Medulla oblongata (tissue), 1 donor: ENCODE results near the gene RAB24.

Source experiments
- DNase-seq: peaks from one replicate; pipeline ENCODE4 v3.0.0-alpha.2; 2015; ENCODE audit errors: extremely low spot score

The RAB24 gene

DNA sequence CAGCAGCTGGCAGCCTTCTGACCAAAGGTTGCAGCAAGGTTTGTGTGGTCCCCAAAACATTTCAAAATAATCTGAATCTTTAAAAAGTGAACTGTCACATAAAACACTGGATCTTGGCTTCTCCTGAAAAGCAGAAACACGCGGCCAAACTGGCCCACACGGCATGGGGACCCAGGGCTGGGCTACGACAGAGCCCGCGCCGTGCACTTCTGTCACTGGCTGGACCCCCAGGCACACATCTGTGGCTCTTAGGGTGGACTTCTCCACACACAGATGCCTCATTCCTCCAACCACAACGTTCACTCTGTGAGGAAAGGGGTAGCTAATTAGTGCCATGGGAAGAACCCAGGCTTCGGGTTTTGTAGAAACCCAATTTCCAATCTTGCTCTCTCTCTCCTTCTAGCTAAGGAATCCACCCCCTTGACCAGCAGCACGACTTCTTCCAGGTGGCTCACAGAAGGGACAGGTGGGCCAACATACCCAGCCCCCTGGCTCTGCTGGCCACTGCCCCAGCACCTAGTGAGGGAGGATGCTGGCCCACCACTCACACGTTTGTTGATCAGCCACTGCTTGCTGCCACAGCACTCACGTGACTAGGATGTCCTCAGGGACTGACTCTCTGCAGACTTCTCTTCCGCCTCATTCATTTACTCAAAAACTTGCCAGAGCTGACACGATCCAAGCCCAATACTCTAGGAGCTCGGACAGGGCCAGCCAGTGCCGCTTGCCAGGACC, 30.1 kb upstream of the RAB24 start:
- no peak for DNase-seq

DNA sequence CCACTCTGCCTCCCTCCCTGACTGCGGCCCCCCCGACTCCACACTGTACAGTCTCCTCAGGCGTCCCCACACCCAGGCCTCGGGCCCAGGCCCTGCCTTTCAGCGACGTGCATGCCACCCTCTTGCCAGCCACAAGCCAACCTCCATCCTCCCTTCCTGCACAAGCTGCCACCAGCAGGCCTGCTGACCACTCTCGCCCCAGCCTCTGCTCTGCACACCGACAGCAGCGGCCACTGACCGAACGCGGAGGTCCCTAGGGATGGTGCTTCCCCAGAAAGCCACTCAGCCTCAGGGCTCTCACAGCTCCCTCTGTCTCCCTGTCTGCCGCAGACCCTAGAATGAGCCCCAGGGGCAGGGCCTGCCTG, 29.4 kb upstream of the RAB24 start:
- no peak for DNase-seq

GRCh38 chr5:177332031-177332895, 28.7 kb upstream of the RAB24 start:
- no peak for DNase-seq

- DNase-seq: no peak
Measured at GRCh38 chr5:177330991-177331842, 27.7 kb upstream of the RAB24 start.

GRCh38 chr5:177329883-177330282, 26.4 kb upstream of the RAB24 start:
- no peak for DNase-seq

GRCh38 chr5:177328545-177329231, 25.2 kb upstream of the RAB24 start:
- DNase-seq: no peak

DNA sequence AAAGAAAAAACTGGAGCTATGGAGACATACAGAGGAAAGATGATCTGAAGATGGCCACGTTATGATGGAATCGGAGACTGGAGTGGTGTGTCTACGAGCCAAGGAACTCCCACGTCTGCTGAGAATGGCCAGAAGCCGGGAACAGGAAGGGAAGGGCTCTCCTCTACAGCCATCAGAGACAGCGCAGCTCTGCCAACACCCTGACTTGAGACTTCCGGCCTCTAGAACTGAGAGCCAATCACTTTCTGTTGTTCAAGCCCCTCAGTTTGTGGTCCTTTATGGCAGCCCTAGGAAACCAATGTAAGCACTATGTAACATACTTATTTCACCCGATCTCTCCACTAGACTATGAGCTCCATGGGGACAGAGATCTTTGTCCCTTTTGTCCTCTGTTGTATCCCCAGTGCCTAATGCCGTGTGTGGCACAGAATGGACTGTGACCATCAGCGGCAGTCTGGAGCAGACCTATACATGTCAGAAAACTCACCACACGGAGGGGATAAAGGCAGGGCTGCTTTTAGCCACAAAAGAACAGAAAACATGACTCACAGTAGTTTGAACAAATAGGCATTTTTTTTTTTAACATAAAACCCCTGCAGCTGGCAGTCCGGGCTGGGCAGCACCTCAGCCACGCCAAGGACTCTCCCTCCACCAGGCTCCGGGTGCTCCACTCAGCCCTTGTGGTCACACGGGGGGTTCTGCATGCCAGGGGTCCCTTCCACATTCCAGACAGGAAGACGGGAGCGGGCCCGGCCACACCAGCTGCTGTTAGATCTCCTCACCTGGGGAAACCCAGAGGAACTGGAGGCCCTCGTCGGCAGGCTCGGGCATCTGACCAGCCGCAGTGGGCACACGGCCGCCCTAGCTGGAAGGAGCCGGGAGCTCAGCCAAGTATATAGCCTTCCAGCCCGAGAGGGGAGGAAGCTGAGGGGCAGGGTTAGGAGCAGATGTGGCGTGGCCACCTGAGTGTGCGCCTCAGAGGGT, 24.3 kb upstream of the RAB24 start:
- DNase-seq: no peak

GRCh38 chr5:177325868-177326381, 22.4 kb upstream of the RAB24 start:
- no peak for DNase-seq

GRCh38 chr5:177320879-177321278, 17.4 kb upstream of the RAB24 start:
- DNase-seq: peak; percentile 67

DNA sequence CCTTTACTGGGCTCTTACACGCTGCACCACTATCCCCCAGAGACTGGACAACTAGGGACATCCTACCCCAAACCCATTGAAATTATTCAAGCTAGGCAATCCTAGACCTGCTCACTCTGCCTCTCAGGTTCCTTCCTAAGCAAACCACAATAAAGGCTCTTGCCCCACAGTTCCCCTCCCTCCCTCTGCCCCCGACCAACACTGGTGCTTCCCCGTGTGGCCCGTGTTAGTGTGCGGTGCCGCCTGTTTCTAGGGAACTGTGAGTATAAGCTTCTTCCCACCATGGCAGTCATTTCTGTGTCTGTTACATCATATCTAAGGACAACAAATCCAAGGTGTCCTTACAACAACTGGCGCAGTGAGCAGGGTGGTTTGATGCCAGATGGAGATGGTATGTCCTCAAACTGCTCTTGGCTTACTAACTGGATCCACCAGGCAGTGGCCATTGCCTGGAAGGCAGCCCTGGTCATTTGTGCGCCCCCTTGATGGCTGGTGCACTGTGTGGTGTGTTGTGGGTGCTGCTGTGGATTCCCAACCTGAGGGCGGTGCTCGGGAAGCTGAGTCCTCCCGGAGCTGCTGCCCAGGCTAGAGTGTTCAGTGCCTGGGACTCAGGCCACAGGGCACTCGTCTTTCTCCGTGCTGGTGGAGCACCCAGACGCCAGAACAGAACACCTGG, 16.5 kb upstream of the RAB24 start:
- DNase-seq: no peak

DNA sequence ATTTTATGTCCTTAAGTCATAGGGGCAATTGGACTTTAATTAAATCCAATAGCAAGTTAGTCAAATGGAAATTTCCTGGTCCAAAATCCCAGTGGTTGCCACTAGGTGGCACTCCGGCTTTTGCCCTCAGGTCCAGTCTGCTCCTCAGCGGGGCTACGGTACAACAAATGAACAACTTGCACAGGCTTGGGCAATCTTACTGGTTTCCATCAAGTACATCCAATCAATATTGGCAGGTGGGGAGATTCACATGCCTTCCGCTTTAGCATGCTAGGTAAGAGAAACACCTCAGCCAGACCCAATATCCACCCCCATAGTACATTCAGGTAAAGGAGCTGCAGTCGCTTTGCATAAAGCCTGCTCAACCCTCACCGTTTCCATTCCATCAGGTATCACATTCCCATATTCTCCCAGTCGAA, 14.4 kb upstream of the RAB24 start:
- DNase-seq: peak; percentile 78

DNA sequence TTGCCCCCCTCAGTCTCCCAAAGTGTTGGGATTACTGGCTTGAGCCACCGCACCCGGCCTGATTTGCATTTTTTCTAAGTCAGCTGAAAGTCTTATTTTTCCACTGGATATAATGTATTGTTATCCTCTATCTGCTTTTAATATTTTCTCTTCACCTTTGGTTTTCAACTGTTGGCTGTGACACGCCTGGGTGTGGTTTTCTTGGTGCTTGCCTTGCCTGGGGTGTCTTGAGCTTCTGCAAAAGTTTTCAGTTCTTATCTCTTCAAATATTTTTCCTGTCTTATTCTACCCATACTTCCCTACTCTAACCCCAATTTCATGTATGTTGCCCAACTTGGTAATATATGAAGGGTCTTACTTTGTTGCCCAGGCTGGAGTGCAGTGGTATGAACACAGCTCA, 12.5 kb upstream of the RAB24 start:
- DNase-seq: no peak

GRCh38 chr5:177315411-177315810, 11.9 kb upstream of the RAB24 start:
- DNase-seq: no peak

DNA sequence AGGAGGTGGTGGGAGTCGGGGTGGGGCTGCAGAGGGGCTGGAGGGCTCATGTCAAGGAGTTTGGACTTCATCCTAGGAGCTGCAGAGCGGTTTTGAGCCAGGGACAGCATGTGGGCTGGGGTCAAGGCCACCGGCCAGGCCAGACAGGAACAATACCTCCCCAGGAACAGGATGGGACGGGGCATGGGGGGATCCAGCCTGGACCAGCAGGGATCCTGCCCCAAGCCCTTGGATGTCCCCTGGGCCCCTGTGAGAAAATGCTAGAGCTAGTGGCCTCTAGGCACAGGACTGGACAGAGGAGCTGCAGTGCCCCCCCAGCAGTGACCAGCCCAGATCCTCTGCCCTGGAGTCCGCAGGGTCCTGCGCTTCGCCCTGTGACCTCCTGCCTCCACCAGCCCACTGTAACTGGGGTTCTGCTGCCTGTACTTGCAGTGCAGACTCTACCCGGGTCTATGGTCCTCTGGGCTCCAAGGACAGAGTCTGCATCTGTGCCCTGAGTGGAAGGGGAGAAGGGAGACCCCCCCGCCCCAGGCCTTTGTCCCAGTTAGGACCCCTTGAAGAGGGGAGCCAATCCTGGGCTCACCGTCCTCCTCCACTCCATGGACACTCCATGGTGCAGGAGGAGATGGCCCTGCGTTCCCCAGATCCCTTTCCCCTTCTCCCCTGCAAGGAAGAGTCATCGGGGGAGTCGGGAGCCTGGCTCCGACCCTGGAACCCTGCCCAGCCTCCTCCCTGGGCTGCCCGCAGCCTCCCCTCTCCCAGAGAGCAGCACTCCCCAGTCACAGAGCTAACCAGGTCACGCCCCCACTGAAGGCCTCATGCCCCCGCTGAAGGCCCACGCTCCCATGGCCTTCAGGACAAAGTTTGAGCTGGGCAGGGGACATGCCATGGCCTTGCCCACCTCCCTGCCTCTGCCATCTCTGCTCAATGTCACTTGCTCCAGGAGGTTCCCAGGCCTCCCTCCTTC, 11.1 kb upstream of the RAB24 start:
- no peak for DNase-seq

DNA sequence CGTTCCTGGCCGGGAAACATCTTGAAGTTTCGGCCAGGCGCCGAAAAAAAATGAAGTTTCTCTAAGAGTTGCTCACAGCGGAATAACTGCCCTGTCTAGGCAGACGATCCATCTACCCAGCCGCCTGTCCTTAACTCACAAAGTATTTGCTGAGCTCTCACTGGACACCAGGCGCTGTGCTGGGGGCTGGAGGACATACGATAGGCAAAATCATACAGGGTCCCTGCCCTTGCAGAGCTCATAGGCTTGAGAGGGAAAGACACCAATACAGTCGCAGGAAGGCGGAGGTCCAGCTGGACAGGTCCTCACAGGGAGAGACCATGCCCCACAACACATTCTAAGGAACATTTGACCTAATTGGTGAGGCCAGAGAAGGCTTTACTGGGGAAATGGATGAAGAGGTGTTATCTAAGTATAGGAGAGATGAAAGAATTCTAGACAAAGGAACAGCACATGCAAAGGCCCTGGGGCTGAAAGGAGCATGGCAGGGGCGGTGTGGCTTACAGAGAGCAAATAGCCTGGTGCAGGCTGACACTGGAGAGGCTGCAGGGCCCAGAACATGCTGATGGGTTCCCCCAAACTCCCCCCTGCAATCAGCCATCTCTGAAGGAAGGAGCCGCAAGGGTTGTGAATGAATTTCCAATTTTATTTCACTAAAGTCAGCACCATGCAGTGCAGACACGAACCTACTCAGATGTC, 10.2 kb upstream of the RAB24 start:
- no peak for DNase-seq

DNA sequence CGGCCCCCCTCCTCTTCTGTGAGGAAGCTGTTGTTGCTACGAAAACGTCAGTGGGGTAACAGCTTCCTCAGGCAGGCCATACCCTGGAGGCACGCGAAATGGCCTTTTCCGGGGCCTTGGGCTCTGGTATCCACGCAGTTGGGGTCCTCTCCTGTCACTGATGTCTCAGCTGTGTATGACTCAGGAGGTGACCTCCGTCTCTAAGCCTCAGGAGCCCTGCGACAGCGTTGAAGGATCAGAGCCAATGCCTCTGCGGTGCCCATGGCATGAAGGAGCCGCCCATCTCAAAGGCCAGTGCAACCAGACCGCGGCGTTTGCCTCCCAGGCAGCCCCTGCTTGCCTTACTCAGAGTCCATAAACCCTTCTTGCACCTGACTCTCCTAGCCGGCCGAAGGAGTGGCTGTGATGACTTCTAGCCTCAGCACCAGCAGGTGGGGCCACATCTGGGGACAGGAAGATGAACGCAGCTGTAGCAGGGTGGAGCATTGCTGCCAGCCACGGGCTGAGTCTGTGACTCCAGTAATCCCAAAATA, 9.2 kb upstream of the RAB24 start:
- DNase-seq: no peak
